Non-pigmented ciliary epithelial cell (primary cell): Measurements from ENCODE around the gene CYP4F22.

ENCODE experiments used
- DNase-seq: peaks from one replicate; pipeline ENCODE4 v3.0.0-alpha.2; 2010; ENCODE audit warnings: low read depth

Gene CYP4F22

GRCh38 chr19:15534957-15535864, 26.9 kb downstream of the CYP4F22 start:
- no peak for DNase-seq

GRCh38 chr19:15536350-15536749, 28.0 kb downstream of the CYP4F22 start:
- no peak for DNase-seq

- no peak for DNase-seq
Observed at GRCh38 chr19:15538774-15539173, 30.4 kb downstream of the CYP4F22 start.

- no peak for DNase-seq
Observed at GRCh38 chr19:15539638-15540037, 31.3 kb downstream of the CYP4F22 start.

GRCh38 chr19:15540435-15540834, 32.1 kb downstream of the CYP4F22 start:
- no peak for DNase-seq

- DNase-seq: no peak
Observed at GRCh38 chr19:15544283-15544682, 36.0 kb downstream of the CYP4F22 start.

- no peak for DNase-seq
Observed at GRCh38 chr19:15544970-15545369, 36.6 kb downstream of the CYP4F22 start.

- DNase-seq: no peak
Observed at GRCh38 chr19:15548648-15549047, 40.3 kb downstream of the CYP4F22 start.

- DNase-seq: no peak
Observed at GRCh38 chr19:15549581-15549980, 41.3 kb downstream of the CYP4F22 start.

- no peak for DNase-seq
Observed at GRCh38 chr19:15550273-15550672, 41.9 kb downstream of the CYP4F22 start.

- no peak for DNase-seq
Observed at GRCh38 chr19:15550929-15551292, 42.6 kb downstream of the CYP4F22 start.

GRCh38 chr19:15551293-15552004, 43.1 kb downstream of the CYP4F22 start:
- no peak for DNase-seq

- DNase-seq: no peak
Observed at GRCh38 chr19:15555021-15555420, 46.7 kb downstream of the CYP4F22 start.

GRCh38 chr19:15555759-15556633, 47.7 kb downstream of the CYP4F22 start:
- peak; percentile 75 for DNase-seq

GRCh38 chr19:15556634-15557181, 48.4 kb downstream of the CYP4F22 start:
- no peak for DNase-seq

GRCh38 chr19:15557223-15557622, 48.9 kb downstream of the CYP4F22 start:
- no peak for DNase-seq

- no peak for DNase-seq
Observed at GRCh38 chr19:15562145-15562544, 53.8 kb downstream of the CYP4F22 start.

GRCh38 chr19:15562861-15563260, 54.5 kb downstream of the CYP4F22 start:
- DNase-seq: no peak

GRCh38 chr19:15563325-15563794, 55.0 kb downstream of the CYP4F22 start:
- no peak for DNase-seq

GRCh38 chr19:15563931-15564330, 55.6 kb downstream of the CYP4F22 start:
- no peak for DNase-seq

- no peak for DNase-seq
Observed at GRCh38 chr19:15564534-15565168, 56.3 kb downstream of the CYP4F22 start.
